OCI-LY7 (cell line): Measurements from ENCODE around the gene USP32. TPM values are rescaled to one million over a fixed set of nuclear protein-coding genes. Genes with fewer than 3 reads are reported as not detected.
A peak's percentile ranks its signal among the peaks of the same experiment; 100 is the strongest.

Experiments
- BruUV-seq: library from RNA; stranded (reverse); fragments of 400-500 nt; replicated peaks from 2 replicates; lab custom pipeline; 2021; lab: Mats Ljungman, UMichigan
- CTCF ChIA-PET: fragments of 300-600 bp; sonication (Branson Sonifier 250); formaldehyde crosslinking; loops from one replicate; lab custom pipeline; 2022; ENCODE audit warnings: antibody characterized with exemption; ENCODE audit not compliant: unreplicated experiment; lab: Charles Lee
- POLR2A ChIA-PET: fragments of 300-600 bp; sonication (Branson Sonifier 250); formaldehyde crosslinking; loops from one replicate; lab custom pipeline; 2022; ENCODE audit warnings: antibody characterized with exemption; lab: Charles Lee
- DNase-seq: peaks from one replicate; pipeline ENCODE4 v3.0.0-alpha.2; 2015; ENCODE audit warnings: low spot score
- H2AFZ ChIP-seq: fragments of 200-600 bp; sonication (generic), shearing (Covaris generic); 2 replicates; pipeline ENCODE4 v1.6.1; 2014; ENCODE audit warnings: mild to moderate bottlenecking, antibody characterized with exemption, low read length, moderate library complexity
- H3K27ac ChIP-seq: fragments of 200-600 bp; sonication (generic); 2 replicates; pipeline ENCODE4 v1.5.1; 2014; ENCODE audit warnings: mixed run types, low read depth, mild to moderate bottlenecking, moderate library complexity, low read length, inconsistent platforms; ENCODE audit not compliant: poor library complexity, severe bottlenecking
- H3K36me3 ChIP-seq: fragments of 200-600 bp; sonication (generic); 2 replicates; pipeline ENCODE4 v1.6.1; 2014; ENCODE audit warnings: mild to moderate bottlenecking, antibody characterized with exemption, low read length, moderate library complexity, mixed read lengths; ENCODE audit not compliant: insufficient read depth
- H3K4me1 ChIP-seq: fragments of 200-600 bp; sonication (generic); 2 replicates; pipeline ENCODE4 v1.5.1; 2014; ENCODE audit warnings: mild to moderate bottlenecking, low read length; ENCODE audit not compliant: insufficient read depth, poor library complexity, severe bottlenecking
- H3K4me2 ChIP-seq: fragments of 200-600 bp; sonication (generic); 2 replicates; pipeline ENCODE4 v1.6.1; 2014; ENCODE audit warnings: mild to moderate bottlenecking, low read length
- H3K4me3 ChIP-seq: fragments of 200-600 bp; sonication (generic); 2 replicates; pipeline ENCODE4 v1.5.1; 2014; ENCODE audit warnings: mild to moderate bottlenecking, low read depth, low read length; ENCODE audit not compliant: poor library complexity, severe bottlenecking
- H3K79me2 ChIP-seq: fragments of 200-600 bp; sonication (generic); 2 replicates; pipeline ENCODE4 v1.6.1; 2016; ENCODE audit warnings: low read depth, mild to moderate bottlenecking, low read length, moderate library complexity, mixed read lengths; ENCODE audit not compliant: insufficient read depth
- H3K9me2 ChIP-seq: fragments of 200-600 bp; sonication (generic); 2 replicates; pipeline ENCODE4 v1.6.1; 2016; ENCODE audit warnings: mild to moderate bottlenecking, low read length, mixed read lengths; ENCODE audit not compliant: insufficient read depth
- H3K9me3 ChIP-seq: fragments of 200-600 bp; sonication (generic); 2 replicates; pipeline ENCODE4 v1.6.1; 2014; ENCODE audit warnings: mild to moderate bottlenecking, mixed run types, low read length, mixed read lengths
- H4K20me1 ChIP-seq: fragments of 200-600 bp; sonication (generic); 2 replicates; pipeline ENCODE4 v1.6.1; 2014; ENCODE audit warnings: mild to moderate bottlenecking, antibody characterized with exemption, low read length, moderate library complexity, mixed read lengths; ENCODE audit not compliant: insufficient read depth
- EZH2phosphoT487 ChIP-seq: fragments of 200-600 bp; sonication (generic); IDR thresholded peaks from 2 replicates; pipeline ENCODE4 v1.6.1; 2018; ENCODE audit warnings: low read depth, borderline replicate concordance, mild to moderate bottlenecking, mixed run types, antibody characterized with exemption, low read length, moderate library complexity, mixed read lengths
- intact Hi-C: fragments of 100-400 bp; cut with micrococcal nuclease; formaldehyde crosslinking; loops from one replicate; pipeline ENCODE4 v1.10.0; 2022; ENCODE audit not compliant: unreplicated experiment
- total RNA-seq, 2 experiments: library from RNA; depleted of rRNA in 1 of 2; stranded (reverse); fragments of >200 nt in 1 of 2; shearing (Covaris generic) in 1 of 2; gene quantifications; 2 replicates each; pipeline ENCODE4 v1.2.3, GENCODE V29; 2014 to 2022
- TF ChIP-seq, protein P1 (sequence below): fragments of 200-600 bp; sonication (generic); conservative IDR thresholded peaks from 2 replicates; pipeline ENCODE4 v1.5.1; 2014; ENCODE audit warnings: mild to moderate bottlenecking, antibody characterized with exemption, low read length, moderate library complexity, mixed read lengths

The USP32 gene
- total RNA-seq, 2 experiments from 2014 or later, result 16.9 to 28.0 TPM

DNA sequence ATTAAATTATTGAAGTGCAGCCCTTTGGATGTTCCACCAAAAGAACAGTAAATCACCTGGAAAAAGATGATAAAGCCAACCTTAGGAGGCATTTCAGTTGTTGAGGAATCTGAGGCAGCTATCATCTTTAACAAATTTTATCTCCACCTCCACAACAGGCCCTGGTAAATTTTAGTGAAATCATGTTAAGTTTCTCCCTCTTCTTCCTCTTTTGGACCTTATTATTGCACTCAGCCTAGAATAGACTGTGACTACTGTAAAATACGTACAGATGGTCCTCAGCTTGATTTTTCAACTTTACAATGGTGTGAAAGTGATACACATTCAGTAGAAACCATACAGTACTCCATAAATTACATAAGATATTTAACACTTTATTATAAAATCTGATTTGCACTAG, 90.3 kb downstream of the USP32 start:
- TF ChIP-seq, protein P1, sequence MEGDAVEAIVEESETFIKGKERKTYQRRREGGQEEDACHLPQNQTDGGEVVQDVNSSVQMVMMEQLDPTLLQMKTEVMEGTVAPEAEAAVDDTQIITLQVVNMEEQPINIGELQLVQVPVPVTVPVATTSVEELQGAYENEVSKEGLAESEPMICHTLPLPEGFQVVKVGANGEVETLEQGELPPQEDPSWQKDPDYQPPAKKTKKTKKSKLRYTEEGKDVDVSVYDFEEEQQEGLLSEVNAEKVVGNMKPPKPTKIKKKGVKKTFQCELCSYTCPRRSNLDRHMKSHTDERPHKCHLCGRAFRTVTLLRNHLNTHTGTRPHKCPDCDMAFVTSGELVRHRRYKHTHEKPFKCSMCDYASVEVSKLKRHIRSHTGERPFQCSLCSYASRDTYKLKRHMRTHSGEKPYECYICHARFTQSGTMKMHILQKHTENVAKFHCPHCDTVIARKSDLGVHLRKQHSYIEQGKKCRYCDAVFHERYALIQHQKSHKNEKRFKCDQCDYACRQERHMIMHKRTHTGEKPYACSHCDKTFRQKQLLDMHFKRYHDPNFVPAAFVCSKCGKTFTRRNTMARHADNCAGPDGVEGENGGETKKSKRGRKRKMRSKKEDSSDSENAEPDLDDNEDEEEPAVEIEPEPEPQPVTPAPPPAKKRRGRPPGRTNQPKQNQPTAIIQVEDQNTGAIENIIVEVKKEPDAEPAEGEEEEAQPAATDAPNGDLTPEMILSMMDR, result no peak
- TF ChIP-seq EZH2phosphoT487, result no peak
- Histone ChIP-seq H3K9me3 (no peaks in the 10 kb centered on the region), H3K4me3 (no peak overlapping the region), H4K20me1 (no peaks in the 10 kb centered on the region), H3K27ac (no peak overlapping the region), H3K36me3 (no peaks in the 10 kb centered on the region), H3K4me1 (peaks cover 8% of the 10 kb centered on the region), H3K9me2 (no peaks in the 10 kb centered on the region), H2AFZ (no peak overlapping the region), H3K4me2 (no peak overlapping the region), H3K79me2 (no peaks in the 10 kb centered on the region)
- intact Hi-C loops, result no loop called here
- BruUV-seq, result no TSS peak
- ChIA-PET CTCF (no interaction called here), POLR2A (interaction anchor here (0.7 kb wide), 1 partner anchor 16 kb away, joined by 3 read pairs; no protein-coding TSS in a partner anchor)
- DNase-seq, result no peak

DNA sequence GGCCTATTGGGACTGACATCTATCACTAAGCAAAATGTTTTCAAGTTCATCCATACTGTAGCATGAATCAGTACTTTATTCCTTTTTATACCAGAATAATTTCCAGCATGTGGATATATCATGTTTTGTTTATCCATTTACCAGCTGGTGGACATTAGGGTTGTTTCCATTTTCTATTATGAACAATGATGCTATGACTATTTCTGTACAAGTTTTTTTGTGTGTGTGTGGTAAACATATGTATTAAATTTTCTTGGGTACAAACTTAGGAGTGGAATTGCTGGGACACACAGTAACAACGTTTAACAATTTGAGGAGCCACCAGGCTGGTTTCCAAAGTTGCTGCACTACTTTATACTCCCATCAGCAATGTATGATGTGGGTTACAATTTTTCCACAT, 91.0 kb downstream of the USP32 start:
- H3K36me3 ChIP-seq, result no peaks in the 10 kb centered on the region
- H3K79me2 ChIP-seq, result no peaks in the 10 kb centered on the region
- no peak for DNase-seq
- H4K20me1 ChIP-seq, result no peaks in the 10 kb centered on the region
- intact Hi-C loops, result no loop called here
- no peak overlapping the region for H3K27ac ChIP-seq
- no peaks in the 10 kb centered on the region for H3K9me2 ChIP-seq
- H3K4me3 ChIP-seq, result no peak overlapping the region
- ChIA-PET CTCF (no interaction called here), POLR2A (no interaction called here)
- peaks cover 8% of the 10 kb centered on the region for H3K4me1 ChIP-seq
- H3K9me3 ChIP-seq, result no peaks in the 10 kb centered on the region
- no peak overlapping the region for H2AFZ ChIP-seq
- TF ChIP-seq EZH2phosphoT487, result no peak
- TF ChIP-seq, protein P1, result no peak
- BruUV-seq, result TSS peak; percentile 37
- no peak overlapping the region for H3K4me2 ChIP-seq

DNA sequence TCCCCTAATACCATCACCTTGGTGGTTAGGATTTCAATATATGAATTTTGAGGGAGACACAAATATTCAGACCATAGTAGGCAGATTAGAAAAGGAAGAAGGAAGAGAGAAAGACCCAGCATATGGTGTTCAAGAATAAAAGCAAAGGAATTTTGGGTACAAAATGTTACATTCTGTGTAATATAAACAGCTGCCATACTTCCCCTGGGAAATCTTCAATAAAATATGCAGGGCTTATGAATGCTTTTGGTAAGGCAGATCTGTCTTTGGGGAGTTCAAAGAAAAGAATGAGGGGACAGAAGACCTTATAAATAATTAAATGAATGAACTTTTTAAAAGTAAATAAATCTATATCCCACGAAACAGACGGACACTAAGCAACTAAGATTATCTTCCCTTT, 91.9 kb downstream of the USP32 start:
- Histone ChIP-seq H4K20me1 (no peaks in the 10 kb centered on the region), H3K9me2 (no peaks in the 10 kb centered on the region), H3K4me2 (no peak overlapping the region), H2AFZ (no peak overlapping the region), H3K36me3 (no peaks in the 10 kb centered on the region), H3K4me1 (peaks cover 2% of the 10 kb centered on the region), H3K27ac (no peak overlapping the region), H3K4me3 (no peak overlapping the region), H3K79me2 (no peaks in the 10 kb centered on the region), H3K9me3 (no peaks in the 10 kb centered on the region)
- no peak for DNase-seq
- ChIA-PET POLR2A (no interaction called here), CTCF (no interaction called here)
- intact Hi-C loops, result no loop called here
- no TSS peak for BruUV-seq
- TF ChIP-seq, protein P1, result no peak
- no peak for TF ChIP-seq EZH2phosphoT487
